ENCODE measurements around the gene NIP7. TPM values are rescaled to one million over a fixed set of nuclear protein-coding genes. Genes with fewer than 3 reads are reported as not detected.

The NIP7 gene
- total RNA-seq, 1 donor from 2014 or later: 18.7 TPM

- TF ChIP-seq CTCF (IDR thresholded peaks at IDR 0.05): no peak
- H3K36me3 ChIP-seq: peaks cover 100% of the 10 kb centered on the region
- no peak for DNase-seq
- peaks cover 9% of the 10 kb centered on the region for H3K4me1 ChIP-seq
- H3K27ac ChIP-seq: no peak overlapping the region
- H3K4me3 ChIP-seq: no peak overlapping the region
- ATAC-seq: no peak
- no peaks in the 10 kb centered on the region for H3K27me3 ChIP-seq (ENCODE audit: low read depth)
- H3K9me3 ChIP-seq: no peaks in the 10 kb centered on the region
- intact Hi-C loops (cut with DNase I): no loop called here
Observed at GRCh38 chr16:69319826-69320739, 19.5 kb upstream of the NIP7 start.

GRCh38 chr16:69320740-69321073, 18.9 kb upstream of the NIP7 start:
- Histone ChIP-seq H3K9me3 (no peaks in the 10 kb centered on the region), H3K4me1 (peaks cover 9% of the 10 kb centered on the region), H3K4me3 (no peak overlapping the region), H3K27ac (no peak overlapping the region), H3K27me3 (ENCODE audit: low read depth) (no peaks in the 10 kb centered on the region), H3K36me3 (peaks cover 100% of the 10 kb centered on the region)
- no peak for DNase-seq
- ATAC-seq: no peak
- intact Hi-C loops (cut with DNase I): no loop called here
- TF ChIP-seq CTCF (IDR thresholded peaks at IDR 0.05): no peak

GRCh38 chr16:69321080-69321479, 18.5 kb upstream of the NIP7 start:
- no peak for TF ChIP-seq CTCF (IDR thresholded peaks at IDR 0.05)
- H3K27me3 ChIP-seq (ENCODE audit: low read depth): no peaks in the 10 kb centered on the region
- ATAC-seq (no peak), DNase-seq (no peak)
- H3K4me3 ChIP-seq: no peak overlapping the region
- H3K9me3 ChIP-seq: no peaks in the 10 kb centered on the region
- peaks cover 9% of the 10 kb centered on the region for H3K4me1 ChIP-seq
- peaks cover 100% of the 10 kb centered on the region for H3K36me3 ChIP-seq
- intact Hi-C loops (cut with DNase I): no loop called here
- no peak overlapping the region for H3K27ac ChIP-seq

- Histone ChIP-seq H3K36me3 (peaks cover 100% of the 10 kb centered on the region), H3K9me3 (no peaks in the 10 kb centered on the region), H3K4me3 (no peak overlapping the region), H3K4me1 (peaks cover 10% of the 10 kb centered on the region), H3K27me3 (ENCODE audit: low read depth) (no peaks in the 10 kb centered on the region), H3K27ac (no peak overlapping the region)
- intact Hi-C loops (cut with DNase I): no loop called here
- no peak for TF ChIP-seq CTCF (IDR thresholded peaks at IDR 0.05)
- no peak for ATAC-seq
- no peak for DNase-seq
Observed at GRCh38 chr16:69322343-69322742, 17.2 kb upstream of the NIP7 start.

GRCh38 chr16:69323415-69323814, 16.2 kb upstream of the NIP7 start:
- H3K4me3 ChIP-seq: no peak overlapping the region
- peaks cover 100% of the 10 kb centered on the region for H3K36me3 ChIP-seq
- ATAC-seq (no peak), DNase-seq (no peak)
- intact Hi-C loops (cut with DNase I): no loop called here
- peaks cover 20% of the 10 kb centered on the region for H3K4me1 ChIP-seq
- H3K9me3 ChIP-seq: no peaks in the 10 kb centered on the region
- no peak for TF ChIP-seq CTCF (IDR thresholded peaks at IDR 0.05)
- no peak overlapping the region for H3K27ac ChIP-seq
- no peaks in the 10 kb centered on the region for H3K27me3 ChIP-seq (ENCODE audit: low read depth)
